Measurements from ENCODE around the gene KRTAP16-1. TPM values are rescaled to one million over a fixed set of nuclear protein-coding genes. Genes with fewer than 3 reads are reported as not detected.

KRTAP16-1 gene
- total RNA-seq, 1 experiment from 2014 or later: not detected

DNA sequence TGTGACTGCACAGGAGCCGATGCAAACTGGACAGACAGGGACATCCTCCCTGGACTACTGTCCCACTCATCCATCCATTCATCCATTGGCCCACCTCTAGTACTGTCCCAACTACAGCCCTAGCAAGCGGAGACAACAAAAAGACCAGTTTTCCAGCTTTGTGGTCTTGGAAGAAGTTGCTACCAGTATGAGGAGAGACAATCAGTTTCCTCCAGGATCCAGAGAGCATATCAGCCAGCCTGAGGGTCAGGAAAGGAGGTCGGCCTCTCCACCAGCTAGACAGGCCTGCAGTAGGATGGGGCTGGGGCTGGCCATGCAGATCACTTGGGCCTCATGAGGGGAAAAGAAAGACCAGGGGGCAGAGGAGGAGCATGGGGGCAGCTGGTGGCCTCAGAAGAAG lies 24.7 kb upstream of the KRTAP16-1 start:
- no peak for DNase-seq (ENCODE audit: low read depth, low spot score)
- in situ Hi-C loops (cut with HindIII; ENCODE audit: low pct_unique_long_range_greater_than_20kb, low sequenced_read_pairs): no loop called here

DNA sequence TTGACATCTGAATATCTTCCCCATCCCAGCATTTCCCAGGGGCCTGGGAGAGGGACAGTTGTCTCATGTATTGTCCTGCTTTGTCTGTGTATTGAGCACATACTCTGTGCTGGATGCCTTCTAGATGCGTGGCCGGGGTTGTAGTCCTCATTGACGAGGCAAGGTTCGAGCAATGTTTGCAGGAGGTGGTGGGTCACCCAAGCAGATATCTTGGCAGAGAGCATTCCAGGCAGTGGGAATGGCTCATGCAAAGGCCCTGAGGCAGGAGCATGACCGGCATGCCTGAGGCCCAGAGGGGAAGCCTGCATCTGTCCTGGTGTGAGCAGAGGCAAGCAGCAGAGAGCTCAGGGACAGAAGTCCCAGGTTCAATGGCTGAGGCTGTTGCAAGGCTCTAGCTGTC lies 24.0 kb upstream of the KRTAP16-1 start:
- no peak for DNase-seq (ENCODE audit: low read depth, low spot score)
- in situ Hi-C loops (cut with HindIII; ENCODE audit: low pct_unique_long_range_greater_than_20kb, low sequenced_read_pairs): no loop called here

DNA sequence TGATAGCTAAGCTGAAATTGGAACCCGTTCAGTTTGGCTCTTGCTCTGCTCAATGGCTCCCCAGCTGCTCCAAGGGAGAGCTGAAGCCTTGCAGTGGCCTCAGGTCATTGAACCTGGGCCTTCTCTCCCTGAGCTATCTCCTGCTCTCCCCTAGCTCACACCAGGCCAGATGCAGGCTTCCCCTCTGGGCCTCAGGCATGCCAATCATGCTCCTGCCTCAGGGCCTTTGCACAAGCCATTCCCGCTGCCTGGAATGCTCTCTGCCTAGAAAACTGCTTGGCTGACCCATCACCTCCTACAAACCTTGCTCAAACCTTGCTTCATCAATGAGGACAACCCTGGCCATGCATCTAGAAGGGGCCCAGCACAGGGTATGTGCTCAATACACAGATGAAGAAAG lies 23.1 kb upstream of the KRTAP16-1 start:
- in situ Hi-C loops (cut with HindIII; ENCODE audit: low pct_unique_long_range_greater_than_20kb, low sequenced_read_pairs): no loop called here
- DNase-seq (ENCODE audit: low read depth, low spot score): no peak

DNA sequence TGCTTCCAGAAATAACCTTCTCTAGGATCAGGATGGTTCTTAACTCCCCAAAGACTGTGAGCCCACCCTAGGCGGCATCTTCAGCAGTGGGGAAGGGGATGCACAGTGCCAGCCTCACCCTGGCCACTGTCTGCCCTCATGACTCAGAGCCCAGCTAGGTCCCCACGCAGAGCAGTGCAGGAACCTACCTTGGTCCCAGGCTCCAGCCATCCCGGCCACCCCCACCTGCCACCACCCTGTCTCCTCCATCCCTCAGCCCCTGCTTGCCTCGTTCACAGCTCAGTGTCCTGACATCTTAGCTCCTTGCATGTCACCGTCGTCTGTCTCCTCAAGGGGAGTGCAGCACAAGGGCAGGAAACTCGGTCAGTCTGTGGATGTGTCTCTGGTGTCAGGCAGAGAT lies 22.5 kb upstream of the KRTAP16-1 start:
- DNase-seq (ENCODE audit: low read depth, low spot score): no peak
- in situ Hi-C loops (cut with HindIII; ENCODE audit: low pct_unique_long_range_greater_than_20kb, low sequenced_read_pairs): no loop called here

DNA sequence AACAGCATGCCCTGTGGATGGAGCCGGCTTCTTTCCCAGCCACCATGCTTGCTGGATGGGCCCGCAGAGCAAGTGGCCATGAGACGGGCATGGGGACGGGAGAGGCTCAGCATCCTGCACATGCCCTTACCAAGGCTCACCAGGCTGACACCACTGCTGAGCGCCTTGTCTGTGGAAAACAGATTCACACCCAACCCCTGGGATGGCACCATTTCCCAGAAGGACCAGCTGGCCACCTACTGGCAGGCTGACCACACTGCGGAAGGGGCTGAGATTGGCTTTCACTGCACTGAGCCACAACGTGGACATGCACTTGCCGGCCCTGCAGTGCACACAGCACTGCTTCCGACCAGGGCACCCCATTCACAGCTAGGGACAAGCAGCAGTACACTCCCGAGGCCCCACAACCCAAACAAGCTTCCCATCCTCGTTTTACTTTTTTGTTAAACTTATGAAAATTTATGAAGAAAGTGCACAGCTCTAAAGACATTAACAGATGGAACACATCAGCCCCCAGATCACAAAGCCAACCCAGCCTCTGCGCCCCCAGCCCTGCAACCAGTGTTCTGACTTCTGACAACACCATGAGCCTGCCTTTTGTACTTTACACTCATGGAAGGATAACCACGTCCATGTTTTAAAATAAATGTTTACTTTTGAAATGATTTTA lies 20.3 kb upstream of the KRTAP16-1 start:
- DNase-seq (ENCODE audit: low read depth, low spot score): peak; percentile 77
- in situ Hi-C loops (cut with HindIII; ENCODE audit: low pct_unique_long_range_greater_than_20kb, low sequenced_read_pairs): no loop called here

DNA sequence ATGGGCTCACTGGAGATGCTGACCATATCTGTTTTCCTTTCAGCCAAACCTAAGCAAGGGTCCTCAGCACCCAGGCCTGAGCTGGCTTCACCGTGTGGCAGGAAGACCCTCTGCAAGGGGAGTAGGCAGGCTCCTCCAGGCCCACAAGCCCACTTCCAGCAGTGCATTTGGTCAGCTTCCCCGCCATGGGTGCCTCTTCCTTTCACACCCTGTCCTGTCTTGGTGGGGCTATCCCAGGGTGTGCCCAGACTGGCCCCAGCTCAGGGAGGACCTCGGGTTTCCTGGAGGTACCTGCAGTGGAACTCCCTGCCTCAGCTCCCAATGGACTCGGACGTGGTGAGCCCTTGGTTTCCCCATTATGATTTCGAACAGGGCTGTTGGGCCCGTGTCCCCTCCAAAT lies 19.1 kb upstream of the KRTAP16-1 start:
- in situ Hi-C loops (cut with HindIII; ENCODE audit: low pct_unique_long_range_greater_than_20kb, low sequenced_read_pairs): no loop called here
- DNase-seq (ENCODE audit: low read depth, low spot score): no peak

DNA sequence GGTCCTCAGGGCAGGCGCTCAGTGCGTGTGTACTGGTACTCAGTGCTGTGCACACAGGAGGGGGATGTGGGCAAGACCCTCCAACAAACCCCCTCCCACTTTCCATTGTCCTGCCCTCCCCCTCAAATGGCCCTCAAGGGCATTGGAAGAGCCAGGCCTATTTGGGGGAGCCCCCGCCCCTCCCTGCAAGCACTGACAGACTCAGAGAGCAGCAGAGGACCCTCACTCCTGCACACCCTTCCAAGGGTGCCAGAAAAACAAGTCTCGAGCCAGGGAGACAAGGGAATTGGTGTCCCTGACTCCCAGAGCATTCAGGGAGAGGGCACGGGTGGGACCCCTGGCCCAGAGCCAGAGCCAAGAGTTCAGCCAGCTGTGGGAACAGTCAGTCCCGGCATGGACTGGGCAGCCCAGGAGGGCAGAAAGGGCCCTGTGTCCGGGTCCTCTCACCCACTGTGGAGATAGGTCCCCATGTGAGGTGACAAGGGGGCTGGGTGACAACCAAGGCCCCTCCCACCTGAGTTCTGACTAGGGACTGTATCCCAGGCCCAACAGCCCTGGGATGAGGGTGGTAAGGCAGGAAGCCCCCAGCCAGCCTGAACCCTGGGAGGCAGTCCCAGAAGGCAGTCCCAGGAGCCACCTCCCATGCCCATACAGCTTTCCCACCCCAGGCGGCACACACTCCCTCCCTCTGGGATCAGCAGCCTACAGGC lies 18.5 kb upstream of the KRTAP16-1 start:
- DNase-seq (ENCODE audit: low read depth, low spot score): no peak
- in situ Hi-C loops (cut with HindIII; ENCODE audit: low pct_unique_long_range_greater_than_20kb, low sequenced_read_pairs): no loop called here

DNA sequence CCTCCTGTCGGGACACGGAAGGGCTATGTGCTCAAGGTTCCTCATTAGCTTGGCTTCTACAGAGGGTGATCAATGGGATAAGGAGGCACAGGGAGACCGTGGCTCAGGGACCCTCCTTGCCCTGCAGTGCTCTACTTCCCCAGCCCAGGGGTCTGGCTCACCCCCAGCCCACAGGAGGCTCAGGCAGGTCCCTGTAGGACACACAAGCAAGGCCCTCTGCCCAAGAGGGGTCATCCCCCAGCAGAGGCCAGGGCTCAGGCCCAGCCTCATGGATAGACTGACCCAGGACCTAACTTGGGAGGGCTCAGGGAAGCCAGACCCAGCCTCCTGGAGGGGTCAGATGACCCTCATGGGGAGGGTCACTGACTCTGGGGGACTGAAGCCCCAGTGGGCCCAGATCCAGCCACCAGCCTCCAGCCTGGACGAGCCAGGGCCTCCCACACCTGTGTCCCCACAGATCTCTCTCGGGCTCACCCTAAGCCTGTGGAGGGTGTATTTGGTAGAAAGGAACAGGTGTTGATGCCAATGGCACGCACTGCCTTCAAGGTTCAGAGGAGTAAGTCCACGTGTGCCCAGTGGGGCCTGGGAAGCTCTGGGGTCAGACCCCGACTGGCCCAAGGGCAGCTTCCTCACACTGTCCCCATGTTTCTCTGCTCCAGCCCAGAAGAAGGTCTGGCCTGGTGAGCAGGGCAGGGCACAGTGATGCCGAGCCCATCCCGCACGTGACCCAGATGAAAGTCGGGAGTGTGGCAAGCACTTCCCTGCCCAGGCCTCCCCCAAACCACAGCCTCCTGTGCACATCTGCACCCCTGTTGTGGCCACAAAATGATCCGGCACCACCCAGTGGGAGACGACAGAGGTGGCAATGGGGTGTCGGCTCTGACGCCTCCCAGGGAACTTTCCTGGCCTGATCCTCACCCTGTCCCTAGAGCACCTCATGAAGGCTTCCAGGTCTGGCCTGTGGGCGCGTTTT lies 17.4 kb upstream of the KRTAP16-1 start:
- no peak for DNase-seq (ENCODE audit: low read depth, low spot score)
- in situ Hi-C loops (cut with HindIII; ENCODE audit: low pct_unique_long_range_greater_than_20kb, low sequenced_read_pairs): no loop called here

DNA sequence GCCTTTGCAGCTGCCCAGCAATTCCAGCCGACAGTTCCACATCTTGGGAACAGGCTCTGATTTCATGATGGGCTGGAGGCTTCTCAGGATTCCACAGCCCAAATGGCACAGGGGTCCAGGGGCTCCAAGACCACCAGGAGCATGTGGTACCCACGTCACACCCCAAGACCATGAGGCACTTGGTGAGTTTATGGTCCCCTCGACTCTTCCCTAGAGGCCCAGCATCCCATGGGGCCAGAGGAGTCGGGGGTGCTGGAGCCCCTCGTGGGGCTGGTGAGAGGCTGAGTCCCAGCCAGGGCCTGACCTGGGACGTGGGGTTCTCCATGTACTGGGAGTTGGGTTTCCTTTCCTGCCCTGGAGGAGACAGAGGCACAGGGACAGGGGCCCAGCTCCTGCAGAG lies 16.5 kb upstream of the KRTAP16-1 start:
- DNase-seq (ENCODE audit: low read depth, low spot score): no peak
- in situ Hi-C loops (cut with HindIII; ENCODE audit: low pct_unique_long_range_greater_than_20kb, low sequenced_read_pairs): no loop called here

DNA sequence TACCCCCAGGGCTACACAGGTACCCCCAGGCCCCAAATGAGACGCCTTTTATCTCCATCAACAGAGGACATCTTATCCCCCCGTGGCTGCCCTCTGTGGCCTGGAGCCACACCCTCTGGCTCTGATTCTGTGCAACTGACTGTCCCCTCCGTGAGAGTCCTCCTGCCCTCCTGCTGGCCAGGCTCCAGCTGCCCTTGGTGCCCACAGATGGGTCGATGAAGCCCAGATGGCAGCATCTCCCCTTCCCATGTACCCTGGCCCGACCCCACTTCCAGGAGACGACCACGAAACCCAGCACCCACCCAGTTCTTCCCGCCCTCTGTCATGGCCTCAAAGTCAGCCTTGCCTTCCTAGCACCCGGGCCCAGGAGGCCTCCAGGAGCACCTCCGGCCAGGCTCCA lies 16.0 kb upstream of the KRTAP16-1 start:
- in situ Hi-C loops (cut with HindIII; ENCODE audit: low pct_unique_long_range_greater_than_20kb, low sequenced_read_pairs): no loop called here

DNA sequence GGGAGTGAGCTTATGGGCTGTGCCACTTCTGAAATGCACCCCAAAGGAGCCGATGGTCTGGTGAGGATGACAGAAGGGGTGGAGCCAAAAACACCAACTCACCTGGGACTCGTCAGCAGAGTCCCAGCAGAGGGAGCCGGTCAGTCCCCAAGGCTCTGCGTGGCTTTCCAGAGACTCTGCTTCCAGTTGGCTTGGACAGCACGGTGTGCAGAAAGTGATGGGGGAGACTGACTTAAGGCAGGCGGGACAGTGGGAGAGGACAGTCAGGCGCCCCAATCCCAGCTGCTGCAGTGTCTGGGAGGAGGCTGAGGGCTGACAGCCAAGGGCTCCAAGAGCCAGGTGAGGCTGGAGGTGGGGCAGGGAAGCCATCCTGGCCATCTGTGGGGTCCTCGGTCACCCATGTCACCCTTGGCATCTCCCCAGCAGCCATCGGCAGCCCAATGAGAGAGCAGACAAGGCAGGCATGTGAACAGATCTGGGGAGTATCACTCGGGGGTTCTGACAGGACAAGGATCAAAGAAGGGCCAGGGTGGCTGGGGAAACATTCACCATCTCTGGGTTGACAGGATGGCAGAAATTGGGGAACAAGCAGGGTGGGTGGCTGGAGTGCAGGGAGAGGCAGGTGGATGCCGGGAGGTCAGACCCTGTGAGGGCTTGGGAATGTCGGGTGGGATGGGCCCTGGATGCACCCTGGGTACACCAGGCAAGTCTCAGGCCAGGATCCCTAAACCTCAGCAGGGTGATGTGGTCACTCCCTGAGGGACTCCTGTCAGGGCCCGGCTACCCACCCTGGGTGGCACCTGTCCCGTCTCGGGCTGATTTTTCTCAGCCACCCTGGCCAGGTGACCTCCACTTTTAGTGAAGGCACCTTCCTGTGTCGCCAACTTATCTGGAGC lies 15.3 kb upstream of the KRTAP16-1 start:
- in situ Hi-C loops (cut with HindIII; ENCODE audit: low pct_unique_long_range_greater_than_20kb, low sequenced_read_pairs): no loop called here
- no peak for DNase-seq (ENCODE audit: low read depth, low spot score)

More for the DNA sequence above, 16.0 kb upstream of the KRTAP16-1 start:
- DNase-seq (ENCODE audit: low read depth, low spot score): no peak

DNA sequence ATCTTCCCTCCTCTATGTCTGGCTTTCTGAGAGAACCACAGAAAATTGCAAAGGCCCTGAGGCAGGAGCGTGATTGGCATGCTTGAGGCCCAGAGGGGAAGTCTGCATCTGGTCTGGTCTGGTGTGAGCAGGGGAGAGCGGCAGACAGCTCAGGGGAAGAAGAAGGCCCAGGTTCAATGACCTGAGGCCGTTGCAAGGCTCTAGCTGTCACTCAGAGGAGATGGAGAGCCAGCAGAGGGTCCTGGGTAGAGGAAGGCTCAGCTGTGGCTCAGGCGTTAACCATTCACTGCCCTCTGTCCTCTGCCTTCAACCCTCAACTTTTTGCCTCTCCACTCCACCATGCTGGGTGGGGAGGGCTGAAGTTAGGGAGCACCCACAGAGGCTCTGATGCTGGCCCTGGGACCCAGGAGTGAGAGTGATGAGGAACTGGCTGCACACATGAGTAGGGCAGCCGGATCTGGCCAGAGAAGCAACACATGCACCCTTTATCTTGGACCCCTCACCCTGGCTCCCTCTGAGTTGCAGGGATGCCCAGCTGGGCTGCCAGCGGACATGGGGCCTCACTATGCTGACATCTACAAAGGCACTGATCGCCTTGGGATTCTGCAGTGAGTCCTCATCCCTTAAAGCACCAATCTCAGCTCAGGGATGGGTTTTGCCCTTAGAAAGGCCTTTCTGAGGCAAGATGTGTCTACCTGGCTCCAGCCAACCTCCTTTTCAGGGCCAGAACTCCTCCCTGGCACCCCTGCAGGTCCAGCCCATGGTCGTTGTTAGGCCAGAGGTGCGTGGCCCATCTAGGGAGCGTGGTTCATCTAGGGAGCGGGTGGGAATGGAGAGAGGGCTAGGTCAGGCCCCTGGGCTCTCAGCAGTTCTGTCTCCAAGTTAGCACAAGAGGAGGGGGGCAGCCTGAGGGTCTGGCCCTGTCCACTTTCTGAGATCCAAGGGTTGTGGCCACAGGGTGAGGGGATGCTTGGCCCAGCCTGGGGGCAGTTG lies 14.1 kb upstream of the KRTAP16-1 start:
- no peak for DNase-seq (ENCODE audit: low read depth, low spot score)
- in situ Hi-C loops (cut with HindIII; ENCODE audit: low pct_unique_long_range_greater_than_20kb, low sequenced_read_pairs): no loop called here

DNA sequence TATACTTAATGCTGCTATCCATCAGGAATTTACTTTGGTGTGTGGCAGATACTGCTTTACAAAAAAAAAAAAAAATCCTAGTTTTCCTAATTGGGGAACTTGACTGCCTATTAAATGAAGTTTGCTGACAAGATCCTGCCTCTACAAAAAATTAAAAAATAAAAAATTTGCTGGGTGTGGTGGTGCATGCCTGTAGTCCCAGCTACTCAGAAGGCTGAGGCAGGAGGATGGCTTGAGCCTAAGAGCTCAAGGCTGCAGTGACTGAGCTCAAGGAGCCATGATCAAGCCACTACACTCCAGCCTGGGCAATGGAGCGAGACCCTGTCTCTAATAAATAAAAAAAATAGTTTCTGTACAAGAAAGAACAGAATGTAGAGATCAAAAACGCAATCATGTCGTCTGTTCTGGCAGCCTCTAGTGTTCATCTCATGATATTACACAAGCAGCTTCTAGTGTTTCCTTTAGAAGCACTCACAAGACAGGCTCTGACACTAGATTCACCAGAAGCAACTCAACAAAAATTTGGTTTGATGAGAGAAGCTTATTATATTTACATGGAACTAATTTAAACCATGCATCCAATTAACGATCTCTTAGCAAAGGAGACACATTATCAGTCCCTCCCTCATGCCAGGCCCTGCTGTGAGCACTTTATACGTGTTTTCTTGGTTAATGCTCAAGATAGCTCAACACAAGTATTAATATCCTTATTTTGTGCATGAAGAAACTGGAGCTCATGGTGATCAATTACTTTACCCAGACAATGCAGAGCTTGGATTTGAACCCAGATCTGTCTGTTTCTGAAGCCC lies 13.2 kb upstream of the KRTAP16-1 start:
- peak; percentile 62 for DNase-seq (ENCODE audit: low read depth, low spot score)
- in situ Hi-C loops (cut with HindIII; ENCODE audit: low pct_unique_long_range_greater_than_20kb, low sequenced_read_pairs): no loop called here

DNA sequence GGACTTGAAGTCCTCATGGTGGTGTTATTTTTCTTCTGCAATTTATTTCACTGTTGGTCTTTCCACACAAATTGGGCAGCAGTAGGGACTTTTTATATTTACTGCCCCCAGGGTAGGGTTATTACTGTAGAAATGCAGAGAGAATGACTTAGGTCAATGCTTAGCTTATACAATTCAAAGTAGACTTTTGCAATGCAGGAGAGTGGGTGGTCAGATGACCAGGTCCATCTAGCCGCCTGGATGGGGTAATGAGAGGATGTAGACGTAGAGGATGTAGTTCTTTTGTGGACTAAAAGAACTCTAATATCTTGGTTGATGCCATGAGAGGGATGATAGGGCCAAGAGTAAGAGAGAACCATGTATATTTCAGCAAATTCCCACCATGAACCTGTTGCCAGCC lies 9.1 kb upstream of the KRTAP16-1 start:
- DNase-seq (ENCODE audit: low read depth, low spot score): no peak
- in situ Hi-C loops (cut with HindIII; ENCODE audit: low pct_unique_long_range_greater_than_20kb, low sequenced_read_pairs): no loop called here

DNA sequence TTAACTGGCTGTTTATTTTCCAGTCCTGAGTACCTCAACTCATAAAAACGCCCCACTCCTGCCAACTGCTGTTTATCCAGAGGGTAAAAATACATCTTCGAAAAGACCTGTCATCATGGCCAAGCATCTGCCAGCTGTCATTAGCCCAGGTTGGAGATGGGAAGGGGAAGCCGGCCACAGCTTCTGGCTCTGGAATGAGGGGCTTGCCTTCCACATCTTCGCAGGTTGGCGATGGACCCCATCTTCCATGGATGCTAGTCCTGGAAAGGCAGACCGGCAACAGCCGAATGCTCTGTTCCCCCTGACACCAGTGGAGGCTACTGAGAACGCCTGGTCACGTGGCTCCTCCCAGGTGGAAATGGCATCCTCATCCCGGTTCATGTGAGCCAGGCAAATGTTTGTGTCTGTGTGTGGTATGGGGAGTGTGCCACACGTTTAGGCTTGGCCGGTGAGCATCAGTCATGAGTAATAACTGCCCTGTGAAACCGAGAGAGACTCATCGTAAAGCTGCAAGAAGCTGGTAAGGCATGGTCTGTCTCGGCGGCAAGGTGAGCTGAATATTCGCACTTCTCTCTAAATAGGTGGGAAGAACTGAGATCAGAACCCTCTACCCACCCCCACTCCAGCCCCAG lies 6.8 kb upstream of the KRTAP16-1 start:
- DNase-seq (ENCODE audit: low read depth, low spot score): no peak
- in situ Hi-C loops (cut with HindIII; ENCODE audit: low pct_unique_long_range_greater_than_20kb, low sequenced_read_pairs): no loop called here
